ENCODE measurements around the gene NFXL1. TPM values are rescaled to one million over a fixed set of nuclear protein-coding genes. Genes with fewer than 3 reads are reported as not detected.
A peak's percentile ranks its signal among the peaks of the same experiment; 100 is the strongest.

Gene NFXL1
- total RNA-seq, 1 donor from 2014 or later: 30.3 TPM

DNA sequence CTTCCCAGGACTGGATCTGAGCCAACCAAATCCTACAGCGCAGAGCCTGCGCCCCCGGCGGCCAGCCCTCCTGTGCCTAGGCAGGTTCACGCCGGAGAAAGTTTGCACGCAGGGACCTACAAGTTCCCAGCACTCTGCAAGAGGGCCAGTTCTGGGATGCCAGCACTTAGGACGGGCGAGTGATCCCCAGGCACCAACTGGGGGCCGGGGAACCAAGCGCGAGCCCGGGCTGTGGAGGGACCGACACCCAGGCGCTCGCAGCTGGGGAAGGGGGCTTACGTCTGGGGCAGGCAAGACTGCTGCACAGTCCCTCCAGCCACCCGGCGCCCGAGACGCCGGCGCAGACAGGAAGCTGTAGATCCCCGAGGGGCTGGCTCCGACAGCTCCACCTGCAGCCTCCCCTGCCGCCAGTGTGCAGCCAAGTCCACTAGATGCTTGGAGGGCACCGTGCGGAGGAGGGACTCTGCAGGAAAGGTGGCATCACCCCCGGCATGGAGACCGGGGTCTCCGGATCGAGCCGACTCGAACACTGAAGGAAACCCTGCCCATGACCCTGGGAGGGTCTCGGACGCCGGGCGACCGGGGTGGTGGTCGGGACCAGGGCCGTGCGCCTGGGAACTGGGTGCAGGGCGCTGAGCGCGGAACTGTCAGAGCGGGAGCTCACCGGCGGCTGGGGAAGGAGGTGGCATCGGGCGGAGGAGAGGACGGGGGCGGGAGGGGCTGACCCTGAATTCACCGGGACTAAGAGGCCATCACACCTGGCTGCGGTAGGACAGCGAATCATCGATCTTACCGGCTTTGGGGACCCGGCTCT is 77.1 kb downstream of the NFXL1 start:
- peak overlapping the region; percentile 67 for H3K27ac Mint-ChIP-seq
- peaks cover 9% of the 10 kb centered on the region for H3K36me3 Mint-ChIP-seq
- peaks cover 20% of the 10 kb centered on the region for H3K27me3 Mint-ChIP-seq (ENCODE audit: low read depth)
- TF ChIP-seq, protein P1, sequence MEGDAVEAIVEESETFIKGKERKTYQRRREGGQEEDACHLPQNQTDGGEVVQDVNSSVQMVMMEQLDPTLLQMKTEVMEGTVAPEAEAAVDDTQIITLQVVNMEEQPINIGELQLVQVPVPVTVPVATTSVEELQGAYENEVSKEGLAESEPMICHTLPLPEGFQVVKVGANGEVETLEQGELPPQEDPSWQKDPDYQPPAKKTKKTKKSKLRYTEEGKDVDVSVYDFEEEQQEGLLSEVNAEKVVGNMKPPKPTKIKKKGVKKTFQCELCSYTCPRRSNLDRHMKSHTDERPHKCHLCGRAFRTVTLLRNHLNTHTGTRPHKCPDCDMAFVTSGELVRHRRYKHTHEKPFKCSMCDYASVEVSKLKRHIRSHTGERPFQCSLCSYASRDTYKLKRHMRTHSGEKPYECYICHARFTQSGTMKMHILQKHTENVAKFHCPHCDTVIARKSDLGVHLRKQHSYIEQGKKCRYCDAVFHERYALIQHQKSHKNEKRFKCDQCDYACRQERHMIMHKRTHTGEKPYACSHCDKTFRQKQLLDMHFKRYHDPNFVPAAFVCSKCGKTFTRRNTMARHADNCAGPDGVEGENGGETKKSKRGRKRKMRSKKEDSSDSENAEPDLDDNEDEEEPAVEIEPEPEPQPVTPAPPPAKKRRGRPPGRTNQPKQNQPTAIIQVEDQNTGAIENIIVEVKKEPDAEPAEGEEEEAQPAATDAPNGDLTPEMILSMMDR (IDR thresholded peaks at IDR 0.05; ENCODE audit: unreplicated experiment): no peak
- H3K9me3 Mint-ChIP-seq: peaks cover 13% of the 10 kb centered on the region
- H3K4me1 Mint-ChIP-seq: peaks cover 18% of the 10 kb centered on the region
- H3K4me3 Mint-ChIP-seq: peak overlapping the region; percentile 84
- DNase-seq (ENCODE audit: low spot score in 2 of 2, unreplicated experiment in 2 of 2): peak; percentile 40 to 67

DNA sequence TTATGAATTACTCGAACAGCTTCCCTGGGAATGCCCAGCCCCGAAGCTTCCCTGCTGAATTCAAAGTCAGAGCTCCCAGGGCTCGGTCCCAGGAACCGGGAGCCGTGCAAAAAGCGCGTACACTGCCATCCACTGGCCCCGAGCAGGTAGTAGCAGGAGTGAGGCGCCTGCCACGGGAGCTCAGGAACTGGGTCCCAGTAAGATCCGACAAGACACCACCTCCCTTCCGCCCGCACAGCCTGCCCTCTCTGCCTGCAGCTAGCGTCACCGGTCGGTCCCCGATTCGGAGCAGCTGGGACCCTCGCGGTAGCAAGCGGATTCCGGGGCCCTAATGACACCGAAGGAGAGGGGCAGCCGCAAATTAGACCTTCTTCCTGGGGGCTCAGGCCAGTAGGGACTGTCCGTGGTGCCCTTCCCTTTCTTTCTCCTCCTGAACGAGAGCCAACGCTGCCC is 77.7 kb downstream of the NFXL1 start:
- H3K27me3 Mint-ChIP-seq (ENCODE audit: low read depth): peaks cover 20% of the 10 kb centered on the region
- peak overlapping the region; percentile 84 for H3K4me3 Mint-ChIP-seq
- peak overlapping the region; percentile 67 for H3K27ac Mint-ChIP-seq
- H3K36me3 Mint-ChIP-seq: peaks cover 9% of the 10 kb centered on the region
- peak; percentile 45 to 79 for DNase-seq (ENCODE audit: low spot score in 2 of 2, unreplicated experiment in 2 of 2)
- TF ChIP-seq, protein P1 (IDR thresholded peaks at IDR 0.05; ENCODE audit: unreplicated experiment): peak; percentile 30
- H3K9me3 Mint-ChIP-seq: peaks cover 13% of the 10 kb centered on the region
- peaks cover 18% of the 10 kb centered on the region for H3K4me1 Mint-ChIP-seq

DNA sequence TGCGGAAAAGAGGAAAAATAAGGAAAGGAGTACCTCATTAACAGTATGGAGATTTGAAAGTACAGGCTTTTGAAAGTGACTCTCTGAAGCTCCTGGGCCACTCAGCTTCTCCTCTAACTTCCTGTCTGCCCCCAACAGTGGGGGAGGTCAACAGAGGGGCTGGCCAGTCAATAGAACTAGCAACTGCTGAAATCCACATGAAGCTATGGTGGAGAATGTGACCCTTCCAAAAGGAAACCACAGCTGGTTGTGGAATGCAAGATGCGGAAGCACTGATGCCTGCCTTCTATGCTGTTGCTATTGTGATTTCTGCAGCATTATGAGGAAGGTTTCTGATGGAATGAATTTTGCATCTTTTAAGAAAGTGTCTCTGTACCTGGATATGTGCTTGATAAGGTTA is 78.9 kb downstream of the NFXL1 start:
- Mint-ChIP-seq H3K9me3 (peaks cover 13% of the 10 kb centered on the region), H3K27me3 (ENCODE audit: low read depth) (peaks cover 20% of the 10 kb centered on the region), H3K4me3 (no peak overlapping the region), H3K4me1 (peaks cover 18% of the 10 kb centered on the region), H3K36me3 (peaks cover 9% of the 10 kb centered on the region), H3K27ac (no peak overlapping the region)
- TF ChIP-seq, protein P1 (IDR thresholded peaks at IDR 0.05; ENCODE audit: unreplicated experiment): no peak
- DNase-seq (ENCODE audit: low spot score in 2 of 2, unreplicated experiment in 2 of 2): no peak

GRCh38 chr4:47831026-47831679 is 83.2 kb downstream of the NFXL1 start:
- DNase-seq (ENCODE audit: low spot score in 2 of 2, unreplicated experiment in 2 of 2): no peak
- Mint-ChIP-seq H3K4me3 (no peak overlapping the region), H3K4me1 (peaks cover 4% of the 10 kb centered on the region), H3K27me3 (ENCODE audit: low read depth) (peaks cover 8% of the 10 kb centered on the region), H3K27ac (no peak overlapping the region), H3K9me3 (peaks cover 13% of the 10 kb centered on the region), H3K36me3 (peaks cover 9% of the 10 kb centered on the region)
- TF ChIP-seq, protein P1 (IDR thresholded peaks at IDR 0.05; ENCODE audit: unreplicated experiment): no peak

DNA sequence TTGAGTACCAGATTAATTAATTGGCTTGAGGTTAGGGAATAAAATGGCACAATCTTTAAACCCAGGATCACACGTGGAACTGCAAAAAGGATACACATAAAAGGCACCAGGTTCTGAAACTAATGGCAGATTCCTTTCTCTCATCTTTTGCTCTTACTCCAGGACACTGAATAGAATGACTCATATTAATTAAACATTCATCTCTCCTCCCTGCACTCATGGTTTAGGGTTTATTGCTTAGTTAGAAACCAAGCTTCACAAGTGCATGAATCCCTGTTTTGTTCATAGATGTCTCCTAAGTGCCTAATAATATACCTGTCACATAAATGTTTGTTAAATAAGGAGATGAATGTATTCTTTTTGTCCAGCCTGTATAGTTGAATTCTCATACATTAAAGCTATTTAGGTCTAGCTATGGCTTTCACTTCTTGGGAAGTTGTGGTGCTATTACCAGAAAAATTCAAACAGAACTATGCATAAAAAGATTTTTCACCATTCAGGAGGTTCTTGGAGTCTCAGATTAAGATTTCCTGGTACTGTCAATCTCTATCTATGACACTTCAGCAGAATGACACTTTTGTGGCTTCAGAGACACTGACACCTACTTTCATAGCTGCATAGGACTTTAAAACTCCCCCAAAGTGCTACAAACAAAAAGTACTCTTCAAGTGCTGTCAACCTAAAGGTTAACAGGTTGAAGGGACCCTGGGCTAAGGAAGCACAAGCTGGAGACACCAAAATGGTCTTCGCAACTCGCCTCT is 83.9 kb downstream of the NFXL1 start:
- Mint-ChIP-seq H3K36me3 (peaks cover 9% of the 10 kb centered on the region), H3K9me3 (peaks cover 13% of the 10 kb centered on the region), H3K4me3 (no peak overlapping the region), H3K27ac (no peak overlapping the region), H3K27me3 (ENCODE audit: low read depth) (peaks cover 5% of the 10 kb centered on the region), H3K4me1 (no peaks in the 10 kb centered on the region)
- TF ChIP-seq, protein P1 (IDR thresholded peaks at IDR 0.05; ENCODE audit: unreplicated experiment): no peak
- no peak for DNase-seq (ENCODE audit: low spot score in 2 of 2, unreplicated experiment in 2 of 2)

Data from mesothelial cell of epicardium (in vitro differentiated cells).